HepG2 (cell line): ENCODE results near the gene PTCH1.

Source experiments
- BHLHE40 ChIP-seq: IDR thresholded peaks from 2 replicates; pipeline ENCODE4 v1.6.1; 2011; ENCODE audit warnings: low read length, improper control_type of control experiment
- CEBPB ChIP-seq: IDR thresholded peaks from 2 replicates; pipeline ENCODE4 v1.6.1; 2011; ENCODE audit warnings: low read depth, low read length, improper control_type of control experiment, borderline replicate concordance
- ELF4 ChIP-seq: sonication (generic); formaldehyde crosslinking; IDR thresholded peaks from 2 replicates; pipeline ENCODE4 v1.5.0; 2020; ENCODE audit warnings: missing genetic modification reagents, mild to moderate bottlenecking, moderate library complexity, borderline replicate concordance
- POLR2G ChIP-seq: fragments of 200-400 bp; formaldehyde crosslinking; IDR thresholded peaks from 2 replicates; pipeline ENCODE4 v1.6.1; 2018; ENCODE audit warnings: mild to moderate bottlenecking, low read depth, low read length, moderate library complexity
- TF ChIP-seq, protein P1 (sequence below), 2 experiments: IDR thresholded peaks; 2 replicates each; pipeline ENCODE4 v1.6.1; 2011 to 2012; ENCODE audit warnings: low read length in 2 of 2, borderline replicate concordance in 1 of 2, low read depth in 1 of 2, mild to moderate bottlenecking in 1 of 2, moderate library complexity in 1 of 2

DNA sequence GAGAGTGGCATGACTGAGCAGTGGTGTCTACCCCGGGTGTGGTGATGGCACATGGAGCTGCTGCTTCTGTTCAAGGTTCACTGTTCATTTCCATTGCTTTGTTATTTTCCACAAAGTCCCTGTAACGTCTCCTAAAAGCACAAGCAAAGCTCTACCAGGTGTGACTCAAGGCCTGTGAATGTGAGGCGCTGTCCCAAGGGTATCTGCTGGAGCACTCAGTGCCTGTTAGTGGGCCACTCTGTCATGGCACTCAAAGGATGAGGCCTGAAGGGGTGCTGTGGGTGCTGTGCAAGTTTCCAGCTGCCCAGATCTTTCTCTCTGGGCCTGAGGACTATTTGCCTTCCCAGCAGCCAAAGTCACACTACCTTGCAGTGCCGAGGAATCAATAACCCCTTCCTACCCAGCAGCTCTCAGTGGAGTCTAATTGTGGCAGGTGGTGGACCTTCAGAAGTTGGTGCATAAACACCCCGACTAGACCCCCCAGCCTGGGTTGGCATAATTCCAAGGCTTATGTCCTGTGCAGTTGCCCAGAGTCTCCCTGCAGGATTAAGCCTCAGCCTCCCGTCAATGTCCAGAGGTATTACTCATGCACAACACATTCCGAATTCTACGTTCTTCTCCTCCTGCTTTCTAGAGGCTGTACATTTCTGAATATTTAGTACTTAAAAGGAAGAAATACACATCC lies 17.4 kb upstream of the PTCH1 start:
- TF ChIP-seq BHLHE40 (no peak), ELF4 (CRISPR knock-in tag) (no peak), CEBPB (no peak), POLR2G (no peak)
- TF ChIP-seq, protein P1, sequence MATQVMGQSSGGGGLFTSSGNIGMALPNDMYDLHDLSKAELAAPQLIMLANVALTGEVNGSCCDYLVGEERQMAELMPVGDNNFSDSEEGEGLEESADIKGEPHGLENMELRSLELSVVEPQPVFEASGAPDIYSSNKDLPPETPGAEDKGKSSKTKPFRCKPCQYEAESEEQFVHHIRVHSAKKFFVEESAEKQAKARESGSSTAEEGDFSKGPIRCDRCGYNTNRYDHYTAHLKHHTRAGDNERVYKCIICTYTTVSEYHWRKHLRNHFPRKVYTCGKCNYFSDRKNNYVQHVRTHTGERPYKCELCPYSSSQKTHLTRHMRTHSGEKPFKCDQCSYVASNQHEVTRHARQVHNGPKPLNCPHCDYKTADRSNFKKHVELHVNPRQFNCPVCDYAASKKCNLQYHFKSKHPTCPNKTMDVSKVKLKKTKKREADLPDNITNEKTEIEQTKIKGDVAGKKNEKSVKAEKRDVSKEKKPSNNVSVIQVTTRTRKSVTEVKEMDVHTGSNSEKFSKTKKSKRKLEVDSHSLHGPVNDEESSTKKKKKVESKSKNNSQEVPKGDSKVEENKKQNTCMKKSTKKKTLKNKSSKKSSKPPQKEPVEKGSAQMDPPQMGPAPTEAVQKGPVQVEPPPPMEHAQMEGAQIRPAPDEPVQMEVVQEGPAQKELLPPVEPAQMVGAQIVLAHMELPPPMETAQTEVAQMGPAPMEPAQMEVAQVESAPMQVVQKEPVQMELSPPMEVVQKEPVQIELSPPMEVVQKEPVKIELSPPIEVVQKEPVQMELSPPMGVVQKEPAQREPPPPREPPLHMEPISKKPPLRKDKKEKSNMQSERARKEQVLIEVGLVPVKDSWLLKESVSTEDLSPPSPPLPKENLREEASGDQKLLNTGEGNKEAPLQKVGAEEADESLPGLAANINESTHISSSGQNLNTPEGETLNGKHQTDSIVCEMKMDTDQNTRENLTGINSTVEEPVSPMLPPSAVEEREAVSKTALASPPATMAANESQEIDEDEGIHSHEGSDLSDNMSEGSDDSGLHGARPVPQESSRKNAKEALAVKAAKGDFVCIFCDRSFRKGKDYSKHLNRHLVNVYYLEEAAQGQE (IDR thresholded peaks at IDR 0.05; ENCODE audit: borderline replicate concordance in 1 of 2, low read depth in 1 of 2, low read length in 2 of 2): no peak
